Stimulated activated CD4-positive, alpha-beta T cell treated with anti-CD3 and anti-CD28 coated beads, Interleukin-2, amount 100 ng/mL, for 24 hours (primary cell): ENCODE measurements around the gene UGT1A4.

Source experiments
- DNase-seq, 2 donors: peaks; one replicate each; pipeline ENCODE4 v3.0.0-alpha.2; 2020

The UGT1A4 gene

DNA sequence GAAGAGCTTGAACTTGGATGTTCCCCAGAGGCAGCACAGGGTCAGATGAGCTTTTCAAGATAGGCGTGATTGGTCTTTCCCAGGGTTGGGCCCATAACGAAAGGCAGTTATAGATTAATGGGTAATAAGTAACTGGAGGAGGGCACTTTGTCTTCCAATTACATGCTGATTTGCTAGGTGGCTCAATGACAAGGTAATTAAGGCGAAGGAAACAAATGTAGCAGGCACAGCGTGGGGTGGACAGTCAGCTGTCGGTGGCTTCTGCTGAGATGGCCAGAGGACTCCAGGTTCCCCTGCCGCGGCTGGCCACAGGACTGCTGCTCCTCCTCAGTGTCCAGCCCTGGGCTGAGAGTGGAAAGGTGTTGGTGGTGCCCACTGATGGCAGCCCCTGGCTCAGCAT is at the start of gene UGT1A4:
Gene UGT1A4 (plus strand): TSS at position 185 of the 400 bp plus-strand sequence. CDS start 85 bp downstream, at position 270.
- DNase-seq: no peak

DNA sequence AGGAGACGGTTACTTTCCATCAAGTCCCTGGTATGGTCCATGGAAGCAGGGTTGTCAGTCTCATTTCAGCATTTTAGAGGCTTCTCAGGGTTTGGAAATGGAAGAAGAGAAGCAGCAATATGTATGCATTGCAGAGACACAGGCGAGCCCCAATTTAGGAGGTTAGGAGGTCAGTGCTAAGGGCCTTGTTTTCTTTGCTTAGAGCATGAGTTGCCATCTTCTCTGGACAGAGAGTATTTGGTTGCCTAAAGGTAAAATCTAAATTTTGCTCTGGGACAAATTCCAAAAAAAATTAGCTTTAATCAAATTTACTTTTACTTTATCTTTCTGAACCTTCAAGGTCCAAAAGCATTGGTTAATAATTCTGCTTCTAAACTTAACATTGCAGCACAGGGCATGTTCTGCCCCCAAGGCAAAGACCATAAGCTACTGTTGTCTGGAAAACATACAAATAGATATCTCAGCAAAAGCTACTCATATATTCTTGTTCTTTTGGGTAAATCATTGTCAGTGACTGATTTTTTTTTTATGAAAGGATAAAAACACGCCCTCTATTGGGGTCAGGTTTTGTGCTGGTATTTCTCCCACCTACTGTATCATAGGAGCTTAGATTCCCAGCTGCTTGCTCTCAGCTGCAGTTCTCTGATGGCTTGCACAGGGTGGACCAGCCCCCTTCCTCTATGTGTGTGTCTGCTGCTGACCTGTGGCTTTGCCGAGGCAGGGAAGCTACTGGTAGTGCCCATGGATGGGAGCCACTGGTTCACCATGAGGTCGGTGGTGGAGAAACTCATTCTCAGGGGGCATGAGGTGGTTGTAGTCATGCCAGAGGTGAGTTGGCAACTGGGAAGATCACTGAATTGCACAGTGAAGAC is 47.0 kb upstream of the UGT1A4 start, which contains the start of gene UGT1A9:
Gene UGT1A9 (plus strand): TSS at position 609 of the 872 bp plus-strand sequence. CDS start 37 bp downstream, at position 646.
- DNase-seq: no peak

DNA sequence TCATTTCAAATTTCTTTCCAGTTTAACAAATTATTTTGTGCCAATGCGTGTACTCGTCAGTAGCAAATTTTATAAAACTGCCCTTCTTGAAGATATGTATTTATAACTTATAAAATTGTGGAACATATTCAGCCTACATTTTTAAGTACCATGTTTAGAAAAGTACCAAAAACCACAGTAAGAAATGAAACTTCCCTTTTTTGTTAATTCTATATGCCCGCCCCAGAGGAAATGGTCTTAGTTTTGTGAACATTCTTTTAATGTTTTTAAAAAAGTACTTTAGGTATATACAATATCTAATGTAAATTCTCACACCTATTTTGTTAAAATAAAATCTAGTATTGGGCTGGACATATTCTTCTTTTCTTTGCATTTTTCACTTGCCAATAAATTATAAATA is 45.6 kb upstream of the UGT1A4 start:
- no peak for DNase-seq

DNA sequence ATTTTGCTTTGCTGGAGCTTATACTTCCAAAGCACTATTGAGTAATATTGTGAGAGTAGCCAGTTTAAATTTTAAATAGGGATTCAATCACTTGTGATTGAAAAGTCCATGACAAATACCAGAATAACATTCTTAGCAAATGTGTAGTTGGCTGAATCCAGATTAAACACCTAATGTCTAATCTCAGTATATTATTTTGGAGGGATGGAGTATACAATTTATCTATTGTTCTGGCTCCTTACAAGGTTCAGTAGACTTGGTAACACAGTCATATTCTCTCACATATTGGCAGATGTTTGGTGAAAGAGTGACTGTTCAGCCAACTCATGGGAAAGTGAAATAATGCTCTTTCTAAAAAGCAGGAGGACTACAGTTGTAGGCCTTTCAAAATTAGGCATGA is 44.6 kb upstream of the UGT1A4 start:
- no peak for DNase-seq

DNA sequence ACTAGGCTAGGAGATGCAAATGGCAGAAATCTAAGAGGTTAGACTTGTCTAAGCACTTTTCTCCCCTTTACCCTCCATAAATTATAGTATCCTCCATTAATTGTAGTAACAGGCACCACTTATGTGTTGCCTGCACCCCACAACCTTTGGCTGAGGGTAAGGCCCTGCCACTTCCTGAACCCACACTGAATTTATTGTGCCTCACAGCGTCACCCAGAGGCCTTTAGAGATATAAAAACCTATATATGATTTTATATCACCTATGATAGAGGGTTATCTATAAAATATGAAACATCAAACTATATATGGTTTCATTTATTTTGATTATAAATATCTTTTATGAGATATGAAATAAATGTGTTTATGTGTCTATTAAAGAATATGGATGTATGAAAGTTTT is 44.2 kb upstream of the UGT1A4 start:
- no peak for DNase-seq

DNA sequence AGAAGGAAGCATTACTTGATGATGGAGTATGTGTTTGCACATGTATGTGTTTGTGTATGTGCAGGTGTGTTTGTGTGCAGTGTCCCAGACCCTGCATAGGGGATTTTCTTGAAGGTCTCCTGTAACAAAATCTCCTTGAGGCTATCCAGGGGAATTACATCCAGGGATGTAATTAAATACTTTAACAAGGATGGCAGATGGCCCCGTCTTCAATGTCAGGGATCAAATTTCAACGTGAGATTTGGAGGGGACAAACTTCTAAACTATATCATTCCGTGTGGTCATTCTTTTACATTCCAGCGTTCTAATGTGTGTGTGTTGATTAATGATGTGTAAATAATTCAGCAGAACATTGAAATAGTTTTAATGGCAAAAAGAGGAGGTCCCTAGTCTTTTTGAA is 43.5 kb upstream of the UGT1A4 start:
- DNase-seq: no peak

DNA sequence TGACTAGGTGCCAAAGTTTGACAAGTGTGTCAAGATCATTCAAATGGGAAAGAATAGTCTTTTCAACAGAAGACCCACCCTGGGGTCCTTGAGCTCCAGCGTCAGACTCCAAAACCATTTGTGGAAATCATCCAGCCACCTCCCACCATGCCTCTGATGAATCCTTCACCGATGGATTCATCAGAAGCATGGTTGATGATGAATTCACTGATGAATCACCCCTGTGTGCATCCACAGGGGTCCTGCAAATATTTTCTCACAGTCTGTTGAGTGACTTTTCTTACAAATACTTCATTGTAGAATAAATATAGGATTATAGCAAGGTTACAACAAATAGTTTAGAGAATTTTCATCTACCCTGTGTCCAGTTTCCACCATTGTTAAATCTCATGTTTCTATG is 42.5 kb upstream of the UGT1A4 start:
- no peak for DNase-seq

DNA sequence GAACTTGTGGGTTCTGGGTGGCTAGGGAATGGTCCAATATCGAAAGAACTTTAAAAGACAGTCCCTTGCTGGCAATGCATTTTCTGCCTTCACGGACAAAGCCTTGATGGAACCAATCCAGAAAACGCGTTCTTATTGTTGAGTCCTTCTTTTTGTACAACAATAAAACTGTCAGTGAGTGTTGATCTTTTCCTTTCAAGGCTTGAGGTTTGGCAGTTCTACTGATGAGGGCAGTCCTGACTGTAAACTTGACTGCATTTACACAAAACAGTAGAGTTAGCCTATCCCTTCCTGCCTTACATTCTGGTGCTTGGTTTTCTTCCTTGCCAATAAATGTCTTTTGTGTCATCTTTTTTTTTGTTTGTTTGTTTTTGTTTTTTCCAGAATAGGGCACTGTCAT is 39.3 kb upstream of the UGT1A4 start:
- no peak for DNase-seq

DNA sequence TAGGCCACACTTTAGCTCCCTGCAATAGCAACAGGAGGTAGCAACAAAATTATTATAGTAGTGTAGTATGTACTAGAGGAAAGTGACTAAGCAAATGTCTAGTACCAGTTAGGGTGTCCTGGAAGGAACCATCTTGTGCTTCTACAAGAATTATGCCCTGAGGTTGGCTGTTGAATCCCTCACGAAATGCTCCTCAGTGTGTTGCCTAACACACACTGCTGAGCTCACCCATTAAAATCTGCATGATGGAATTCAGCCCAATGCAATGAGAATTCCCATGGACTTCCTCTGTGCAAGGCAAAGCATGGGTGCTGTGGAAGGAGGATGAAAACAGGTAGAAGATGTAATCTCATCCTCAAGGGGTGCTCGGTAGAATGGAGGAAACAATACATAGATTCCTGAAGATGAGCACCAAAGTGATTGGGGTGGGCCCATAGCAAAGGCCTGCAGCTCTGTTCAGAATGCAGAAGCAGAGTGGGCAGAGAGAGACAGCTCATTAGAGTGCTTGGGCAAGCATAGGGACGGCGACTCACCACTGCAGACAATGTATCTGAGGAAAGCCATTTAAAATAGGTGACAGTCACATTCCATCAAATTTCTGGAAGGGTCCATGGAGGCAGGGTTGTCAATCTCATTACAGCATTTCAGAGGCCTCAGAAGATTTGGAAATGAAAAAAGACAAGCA is 38.0 kb upstream of the UGT1A4 start:
- no peak for DNase-seq

DNA sequence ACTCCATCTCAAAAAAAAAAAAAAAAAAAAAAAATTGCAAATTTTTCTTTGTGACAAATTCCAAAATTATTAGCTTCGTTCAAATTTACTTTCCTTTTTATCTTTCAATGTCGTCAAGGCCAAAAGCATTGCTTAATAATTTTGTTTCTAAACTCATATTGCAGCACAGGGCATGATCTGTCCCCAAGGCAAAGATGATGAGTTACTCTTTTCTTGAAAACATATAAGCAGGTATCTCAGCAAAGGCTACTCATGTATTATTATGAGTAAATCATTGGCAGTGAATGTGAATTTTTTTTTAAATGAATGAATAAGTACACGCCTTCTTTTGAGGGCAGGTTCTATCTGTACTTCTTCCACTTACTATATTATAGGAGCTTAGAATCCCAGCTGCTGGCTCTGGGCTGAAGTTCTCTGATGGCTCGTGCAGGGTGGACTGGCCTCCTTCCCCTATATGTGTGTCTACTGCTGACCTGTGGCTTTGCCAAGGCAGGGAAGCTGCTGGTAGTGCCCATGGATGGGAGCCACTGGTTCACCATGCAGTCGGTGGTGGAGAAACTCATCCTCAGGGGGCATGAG is 36.9 kb upstream of the UGT1A4 start, which contains the start of gene UGT1A7:
Gene UGT1A7 (plus strand): TSS at position 381 of the 579 bp plus-strand sequence. CDS start 37 bp downstream, at position 418.
- DNase-seq: no peak

DNA sequence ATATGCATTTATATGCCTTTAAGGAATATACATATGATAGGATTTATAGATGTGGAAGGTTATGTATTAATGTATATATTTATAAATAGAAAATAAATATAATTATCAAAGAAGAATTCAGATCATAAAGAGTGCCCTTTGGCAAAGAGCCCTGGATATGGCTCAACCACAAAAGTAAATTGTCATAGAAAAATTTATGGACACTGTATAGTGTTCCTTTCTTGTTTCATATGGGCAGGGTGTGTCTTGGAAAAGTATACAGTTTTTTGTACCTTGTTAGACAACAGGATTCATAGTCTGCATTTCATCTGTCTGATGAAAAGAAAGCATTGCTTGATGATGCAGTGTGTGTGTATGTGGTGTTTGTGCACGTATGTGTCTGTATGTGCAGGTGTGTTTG is 33.9 kb upstream of the UGT1A4 start:
- DNase-seq: no peak

DNA sequence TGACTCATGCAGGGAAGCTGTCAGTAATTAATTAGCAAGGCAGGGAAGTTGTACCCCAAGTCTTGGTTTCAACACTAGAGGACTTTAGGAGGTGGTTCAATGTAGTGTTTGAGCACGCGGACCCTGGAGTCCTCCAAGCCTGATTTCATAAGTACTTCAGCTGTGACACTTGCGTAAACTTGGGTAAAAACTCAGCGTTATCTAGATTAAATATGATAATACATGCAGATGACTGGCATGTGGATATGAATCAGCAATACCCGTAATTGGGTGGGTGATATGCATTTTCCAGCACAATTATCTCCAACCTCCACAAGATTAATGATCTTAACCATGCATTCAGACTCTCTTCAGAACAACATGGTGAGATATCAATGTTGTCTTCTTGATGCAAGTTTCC is 31.6 kb upstream of the UGT1A4 start:
- no peak for DNase-seq

DNA sequence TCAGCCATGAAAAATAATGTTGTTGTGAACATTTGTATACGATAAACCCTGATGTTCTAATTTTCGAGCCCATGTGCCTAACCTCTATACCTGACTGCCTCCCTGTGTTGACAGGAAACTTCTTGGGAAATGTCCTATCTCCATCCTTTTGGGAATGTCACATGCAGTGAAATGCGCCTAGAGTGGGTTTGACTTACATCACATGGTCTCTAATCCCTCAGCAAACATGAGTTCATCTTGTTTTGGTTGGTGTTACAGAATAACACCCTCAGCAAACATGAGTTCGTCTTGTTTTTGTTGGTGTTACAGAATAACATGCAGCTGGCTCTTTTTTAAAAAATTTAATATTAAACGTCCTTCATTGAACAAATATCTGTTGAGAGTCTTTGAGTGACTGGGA is 30.2 kb upstream of the UGT1A4 start:
- DNase-seq: no peak

DNA sequence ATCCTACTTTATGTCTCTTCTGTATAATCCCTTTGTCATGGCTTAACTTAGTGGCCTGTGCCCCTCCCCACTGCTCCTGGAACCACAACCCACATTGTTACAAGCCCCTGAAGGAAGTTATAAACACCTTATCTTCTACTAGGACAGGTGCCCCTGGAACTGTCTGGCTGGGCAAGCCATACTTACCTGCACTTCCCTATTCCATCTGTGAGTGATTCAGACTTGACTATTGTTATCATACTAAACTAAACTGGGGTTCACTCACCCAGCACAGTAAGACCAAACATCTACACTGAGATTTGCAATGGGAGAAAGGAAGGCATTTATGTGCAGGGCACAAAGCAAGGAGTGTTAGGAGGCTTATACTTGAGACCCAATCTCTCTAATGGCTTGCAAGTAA is 29.5 kb upstream of the UGT1A4 start:
- no peak for DNase-seq

DNA sequence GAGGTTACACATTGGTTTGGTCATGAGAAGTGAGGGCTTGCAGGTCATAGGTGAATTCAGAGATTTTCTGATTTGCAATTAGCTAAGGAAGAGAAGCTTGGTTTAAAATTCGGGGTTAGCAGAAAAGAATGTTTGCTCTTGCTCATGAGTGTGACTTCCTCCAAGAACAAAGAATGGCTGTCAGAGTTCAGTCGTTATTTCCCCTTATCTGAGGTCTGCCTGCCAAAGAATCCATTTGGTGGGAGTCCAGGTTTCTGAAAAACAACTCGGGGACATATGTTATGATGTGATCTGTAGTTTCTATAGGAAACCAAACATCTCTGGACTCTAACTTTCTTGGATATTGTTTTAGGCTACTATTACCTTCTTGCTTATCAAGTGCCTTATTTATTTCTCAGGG is 29.0 kb upstream of the UGT1A4 start:
- no peak for DNase-seq

DNA sequence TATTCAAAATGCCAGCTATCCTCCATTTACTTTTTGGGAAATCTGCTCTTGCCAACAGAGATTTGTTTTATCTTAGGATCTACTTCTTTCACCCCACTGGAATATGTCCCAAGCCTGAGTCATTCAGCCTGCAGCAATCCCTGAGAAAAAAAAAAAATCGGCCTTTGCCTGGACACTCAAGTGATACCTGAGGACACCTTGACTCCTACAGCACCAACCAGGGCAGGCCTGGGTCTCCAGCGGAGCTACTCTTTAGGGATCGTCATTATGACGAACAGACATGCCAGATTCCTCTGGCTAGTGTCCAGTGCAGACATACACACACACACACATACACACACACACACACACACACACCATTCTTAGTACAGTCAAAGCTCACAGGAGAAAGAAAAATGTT is 28.1 kb upstream of the UGT1A4 start:
- no peak for DNase-seq

DNA sequence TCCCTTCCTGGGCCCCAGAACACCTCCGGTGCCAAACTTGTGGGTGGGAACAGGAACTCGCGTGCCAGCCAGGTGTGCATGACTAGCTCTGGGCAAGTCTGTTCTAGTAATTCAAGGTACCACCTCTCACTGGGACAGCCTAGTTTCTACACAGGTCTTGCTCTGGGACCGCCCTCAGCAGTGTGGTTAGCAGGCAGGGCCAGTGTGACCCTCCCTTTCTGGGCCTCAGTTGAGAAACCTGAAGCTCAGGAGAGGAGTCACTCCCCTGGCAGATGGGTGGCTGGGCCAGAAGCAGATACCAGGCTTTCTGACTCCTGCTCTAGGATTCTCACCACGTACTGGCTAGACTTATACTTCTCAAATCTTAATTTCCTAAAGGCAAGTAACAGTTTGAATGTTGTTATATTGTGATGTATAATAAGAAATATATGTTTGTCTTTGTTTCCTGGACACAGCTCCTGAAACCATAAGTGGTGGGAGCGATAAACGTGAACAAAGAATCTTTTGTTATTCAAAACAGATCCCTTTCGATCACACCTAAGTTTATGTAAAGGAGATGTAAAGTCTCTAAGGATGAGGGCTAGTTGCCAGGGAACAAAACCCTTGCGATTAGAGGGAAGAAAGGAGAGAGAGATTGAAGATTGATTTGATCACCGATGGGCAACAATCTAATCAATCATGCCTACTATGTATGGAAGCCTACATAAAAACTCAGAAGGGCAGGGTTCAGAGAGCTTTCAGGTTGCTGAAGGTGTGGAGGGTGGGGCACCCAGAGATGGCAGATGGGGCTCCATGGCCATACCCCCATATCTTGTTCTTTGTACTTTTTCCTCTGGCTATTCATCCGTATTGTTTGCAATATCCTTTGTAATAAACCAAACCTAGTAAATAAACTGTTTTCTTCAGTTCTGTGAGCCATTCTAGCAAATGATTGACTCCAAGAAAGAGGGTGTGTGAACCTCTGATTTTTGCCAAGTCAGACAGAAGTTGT is 26.8 kb upstream of the UGT1A4 start:
- DNase-seq: no peak

DNA sequence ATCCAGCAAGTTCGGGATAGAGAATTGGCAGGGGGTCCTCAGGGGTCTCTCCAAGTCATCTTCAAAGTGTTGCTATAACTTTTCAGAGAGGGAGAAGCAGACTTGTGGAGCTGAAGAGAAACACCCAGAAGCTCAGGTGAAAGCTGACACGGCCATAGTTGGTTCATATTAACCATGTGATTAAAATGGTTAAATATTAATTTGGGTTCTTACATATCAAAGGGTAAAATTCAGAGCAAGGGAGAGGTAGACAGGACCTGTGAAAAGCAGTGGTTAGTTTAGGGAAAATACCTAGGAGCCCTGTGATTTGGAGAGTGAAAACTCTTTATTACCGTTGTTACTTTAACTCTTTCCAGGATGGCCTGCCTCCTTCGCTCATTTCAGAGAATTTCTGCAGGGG is 25.9 kb upstream of the UGT1A4 start, which contains the start of gene UGT1A6:
Gene UGT1A6 (plus strand): TSS at position 243 of the 400 bp plus-strand sequence. CDS start 115 bp downstream, at position 358.
- DNase-seq: no peak

DNA sequence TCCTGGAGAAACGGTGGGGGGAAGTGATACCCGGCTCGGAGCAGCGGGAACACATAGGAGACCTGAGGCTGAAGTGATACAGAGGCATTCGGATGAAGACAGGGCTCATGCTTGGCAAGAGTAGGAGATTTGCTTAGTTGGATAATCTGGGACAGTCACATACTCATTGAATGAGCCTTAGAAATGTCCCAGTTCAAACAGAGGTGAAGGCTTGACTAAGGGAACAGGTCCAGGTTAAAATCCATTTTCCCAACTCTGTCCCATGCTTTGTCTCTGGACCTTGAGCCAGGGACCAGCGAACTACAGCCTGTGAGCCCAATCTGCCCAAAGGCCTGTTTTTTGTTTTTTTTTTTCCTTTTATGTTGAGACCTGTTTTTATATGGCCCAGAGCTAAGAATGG is 24.6 kb upstream of the UGT1A4 start:
- no peak for DNase-seq

DNA sequence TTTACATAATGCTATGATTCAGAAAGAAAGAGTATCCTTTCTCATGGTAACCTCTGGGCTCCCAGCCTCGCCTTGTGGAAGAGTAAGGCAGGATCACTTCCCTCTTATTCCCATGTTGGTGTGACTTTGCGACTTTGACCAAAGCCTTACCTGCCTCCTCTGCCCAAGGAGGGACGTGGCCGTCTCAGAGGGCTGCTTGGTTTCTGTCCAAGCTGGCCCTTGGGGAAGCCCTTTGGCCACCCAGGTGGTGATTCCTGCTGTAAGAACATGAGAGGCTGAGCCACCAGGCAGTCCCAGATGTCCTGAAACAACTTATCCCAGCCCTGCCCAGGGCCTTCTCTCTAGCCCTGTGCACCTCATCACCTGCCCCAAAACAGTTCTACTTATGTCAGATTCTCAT is 19.8 kb upstream of the UGT1A4 start:
- no peak for DNase-seq

DNA sequence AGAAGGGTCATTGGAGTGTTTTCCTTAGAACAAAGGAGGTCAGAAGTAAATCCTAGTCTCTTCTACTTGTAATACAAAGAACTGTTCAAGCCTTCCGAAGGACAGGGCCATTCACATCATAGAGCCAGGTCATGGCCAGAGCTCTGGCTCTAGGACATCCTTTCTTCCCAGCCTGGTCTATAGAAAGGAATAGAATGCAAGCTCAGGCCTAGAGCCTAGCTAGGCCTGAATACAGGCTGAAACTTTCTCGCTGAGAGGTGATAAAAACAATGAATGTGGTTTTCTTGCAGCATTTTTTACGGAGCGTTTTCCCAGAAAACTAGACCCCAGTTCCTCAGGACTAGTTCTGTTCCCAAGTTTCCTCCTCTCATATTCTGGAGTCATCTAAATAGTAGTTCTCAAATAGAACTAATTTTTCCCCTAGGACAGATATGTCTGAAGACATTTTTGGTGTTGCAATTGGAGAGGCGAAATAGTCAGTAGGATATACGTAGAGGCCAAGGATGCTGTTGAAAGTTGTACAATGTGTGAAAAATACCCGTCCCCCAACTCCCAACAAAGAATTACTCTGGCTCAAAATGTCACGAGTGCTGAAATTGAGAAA is 19.0 kb upstream of the UGT1A4 start:
- DNase-seq: no peak
